A673 (cell line): Measurements from ENCODE around the gene PFN2.

ENCODE experiments used
- EZH2 ChIP-seq: fragments of 200-600 bp; sonication (generic); IDR thresholded peaks from 2 replicates; pipeline ENCODE4 v1.6.1; 2017; ENCODE audit warnings: borderline replicate concordance, low read depth, mild to moderate bottlenecking, mixed read lengths, antibody characterized with exemption, low read length; ENCODE audit not compliant: poor library complexity, severe bottlenecking
- TF ChIP-seq, protein P1 (sequence below): fragments of 300-800, 200-600 bp; sonication (generic); conservative IDR thresholded peaks from 2 replicates; pipeline ENCODE4 v1.5.1; 2017; ENCODE audit warnings: low read depth, mild to moderate bottlenecking, antibody characterized with exemption, low read length, moderate library complexity, mixed read lengths

DNA sequence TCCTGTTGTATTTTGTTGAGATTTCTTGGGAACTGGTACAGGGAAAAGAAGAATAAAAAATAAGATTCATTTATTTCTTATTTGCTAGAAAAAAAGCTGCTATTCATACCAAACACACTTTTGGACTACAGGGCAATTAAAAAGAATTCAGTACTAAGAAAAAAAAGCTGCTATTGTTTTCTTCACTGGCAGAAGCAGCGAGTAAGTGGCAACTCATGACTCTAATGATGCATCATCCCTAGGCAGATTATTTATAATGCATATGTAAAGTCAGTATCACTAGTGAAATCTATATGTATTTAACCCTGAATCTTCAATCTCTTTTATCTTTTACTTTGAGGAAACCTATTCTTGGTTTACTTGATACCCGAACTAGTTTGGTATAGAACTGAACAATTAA is 15.2 kb downstream of the PFN2 start:
- TF ChIP-seq EZH2, result no peak
- TF ChIP-seq, protein P1, sequence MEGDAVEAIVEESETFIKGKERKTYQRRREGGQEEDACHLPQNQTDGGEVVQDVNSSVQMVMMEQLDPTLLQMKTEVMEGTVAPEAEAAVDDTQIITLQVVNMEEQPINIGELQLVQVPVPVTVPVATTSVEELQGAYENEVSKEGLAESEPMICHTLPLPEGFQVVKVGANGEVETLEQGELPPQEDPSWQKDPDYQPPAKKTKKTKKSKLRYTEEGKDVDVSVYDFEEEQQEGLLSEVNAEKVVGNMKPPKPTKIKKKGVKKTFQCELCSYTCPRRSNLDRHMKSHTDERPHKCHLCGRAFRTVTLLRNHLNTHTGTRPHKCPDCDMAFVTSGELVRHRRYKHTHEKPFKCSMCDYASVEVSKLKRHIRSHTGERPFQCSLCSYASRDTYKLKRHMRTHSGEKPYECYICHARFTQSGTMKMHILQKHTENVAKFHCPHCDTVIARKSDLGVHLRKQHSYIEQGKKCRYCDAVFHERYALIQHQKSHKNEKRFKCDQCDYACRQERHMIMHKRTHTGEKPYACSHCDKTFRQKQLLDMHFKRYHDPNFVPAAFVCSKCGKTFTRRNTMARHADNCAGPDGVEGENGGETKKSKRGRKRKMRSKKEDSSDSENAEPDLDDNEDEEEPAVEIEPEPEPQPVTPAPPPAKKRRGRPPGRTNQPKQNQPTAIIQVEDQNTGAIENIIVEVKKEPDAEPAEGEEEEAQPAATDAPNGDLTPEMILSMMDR, result no peak
